A549 (cell line): ENCODE measurements around the gene NCCRP1.

ENCODE experiments used
- EHMT2 ChIP-seq: fragments of 200-600 bp; sonication (generic); IDR thresholded peaks from 2 replicates; pipeline ENCODE4 v1.6.1; 2016; ENCODE audit warnings: antibody characterized with exemption, low read depth, mild to moderate bottlenecking, moderate library complexity
- FOSL2 ChIP-seq, 2 experiments: fragments of 450-650 bp in 1 of 2; fragments of >200 bp in 1 of 2; sonication (Bioruptor Twin) in 1 of 2; formaldehyde crosslinking; IDR thresholded peaks; 2 replicates each; pipeline versions ENCODE4 v1.5.0 to v1.6.1; 2016 to 2020; ENCODE audit warnings: mild to moderate bottlenecking in 1 of 2, moderate library complexity in 1 of 2
- HDAC2 ChIP-seq: fragments of 200-600 bp; sonication (generic); IDR thresholded peaks from 2 replicates; pipeline ENCODE4 v1.6.1; 2016
- POLR2A ChIP-seq: IDR thresholded peaks from 2 replicates; pipeline ENCODE4 v1.6.1; 2012; ENCODE audit warnings: mild to moderate bottlenecking, low read length
- POLR2AphosphoS2 ChIP-seq: conservative IDR thresholded peaks from 2 replicates; pipeline ENCODE4 v1.6.1; 2012; ENCODE audit warnings: low read length, improper control_type of control experiment, inconsistent platforms
- REST ChIP-seq: fragments of 200-600 bp; sonication (generic); IDR thresholded peaks from 2 replicates; pipeline ENCODE4 v1.6.1; 2016; ENCODE audit warnings: antibody characterized with exemption, mild to moderate bottlenecking, moderate library complexity
- USF2 ChIP-seq: fragments of 450-650 bp; IDR thresholded peaks from 2 replicates; pipeline ENCODE4 v1.6.1; 2014; ENCODE audit warnings: antibody characterized with exemption
- TF ChIP-seq, protein P1 (sequence below): fragments of >200 bp; sonication (Bioruptor Twin); formaldehyde crosslinking; IDR thresholded peaks from 3 replicates; pipeline ENCODE4 v1.5.1; 2016
- TF ChIP-seq, protein P2 (sequence below): fragments of >200 bp; sonication (Bioruptor Twin); formaldehyde crosslinking; IDR thresholded peaks from 3 replicates; pipeline ENCODE4 v1.6.1; 2016
- TF ChIP-seq, protein P3 (sequence below): fragments of 150-350 bp; IDR thresholded peaks from 2 replicates; pipeline ENCODE4 v1.6.1; 2014; ENCODE audit warnings: low read depth, mild to moderate bottlenecking, low read length

- TF ChIP-seq USF2 (no peak), EHMT2 (no peak), REST (no peak), POLR2AphosphoS2 (0 out of 2 replicates have a peak, but pooled peaks have one; percentile 18), POLR2A (no peak), HDAC2 (no peak), FOSL2 (IDR thresholded peaks at IDR 0.05) (no peak), FOSL2 (CRISPR knock-in tag; IDR thresholded peaks at IDR 0.05) (no peak)
- TF ChIP-seq, protein P1, sequence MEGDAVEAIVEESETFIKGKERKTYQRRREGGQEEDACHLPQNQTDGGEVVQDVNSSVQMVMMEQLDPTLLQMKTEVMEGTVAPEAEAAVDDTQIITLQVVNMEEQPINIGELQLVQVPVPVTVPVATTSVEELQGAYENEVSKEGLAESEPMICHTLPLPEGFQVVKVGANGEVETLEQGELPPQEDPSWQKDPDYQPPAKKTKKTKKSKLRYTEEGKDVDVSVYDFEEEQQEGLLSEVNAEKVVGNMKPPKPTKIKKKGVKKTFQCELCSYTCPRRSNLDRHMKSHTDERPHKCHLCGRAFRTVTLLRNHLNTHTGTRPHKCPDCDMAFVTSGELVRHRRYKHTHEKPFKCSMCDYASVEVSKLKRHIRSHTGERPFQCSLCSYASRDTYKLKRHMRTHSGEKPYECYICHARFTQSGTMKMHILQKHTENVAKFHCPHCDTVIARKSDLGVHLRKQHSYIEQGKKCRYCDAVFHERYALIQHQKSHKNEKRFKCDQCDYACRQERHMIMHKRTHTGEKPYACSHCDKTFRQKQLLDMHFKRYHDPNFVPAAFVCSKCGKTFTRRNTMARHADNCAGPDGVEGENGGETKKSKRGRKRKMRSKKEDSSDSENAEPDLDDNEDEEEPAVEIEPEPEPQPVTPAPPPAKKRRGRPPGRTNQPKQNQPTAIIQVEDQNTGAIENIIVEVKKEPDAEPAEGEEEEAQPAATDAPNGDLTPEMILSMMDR: no peak
- TF ChIP-seq, protein P2, sequence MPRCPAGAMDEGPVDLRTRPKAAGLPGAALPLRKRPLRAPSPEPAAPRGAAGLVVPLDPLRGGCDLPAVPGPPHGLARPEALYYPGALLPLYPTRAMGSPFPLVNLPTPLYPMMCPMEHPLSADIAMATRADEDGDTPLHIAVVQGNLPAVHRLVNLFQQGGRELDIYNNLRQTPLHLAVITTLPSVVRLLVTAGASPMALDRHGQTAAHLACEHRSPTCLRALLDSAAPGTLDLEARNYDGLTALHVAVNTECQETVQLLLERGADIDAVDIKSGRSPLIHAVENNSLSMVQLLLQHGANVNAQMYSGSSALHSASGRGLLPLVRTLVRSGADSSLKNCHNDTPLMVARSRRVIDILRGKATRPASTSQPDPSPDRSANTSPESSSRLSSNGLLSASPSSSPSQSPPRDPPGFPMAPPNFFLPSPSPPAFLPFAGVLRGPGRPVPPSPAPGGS: no peak
- TF ChIP-seq, protein P3, sequence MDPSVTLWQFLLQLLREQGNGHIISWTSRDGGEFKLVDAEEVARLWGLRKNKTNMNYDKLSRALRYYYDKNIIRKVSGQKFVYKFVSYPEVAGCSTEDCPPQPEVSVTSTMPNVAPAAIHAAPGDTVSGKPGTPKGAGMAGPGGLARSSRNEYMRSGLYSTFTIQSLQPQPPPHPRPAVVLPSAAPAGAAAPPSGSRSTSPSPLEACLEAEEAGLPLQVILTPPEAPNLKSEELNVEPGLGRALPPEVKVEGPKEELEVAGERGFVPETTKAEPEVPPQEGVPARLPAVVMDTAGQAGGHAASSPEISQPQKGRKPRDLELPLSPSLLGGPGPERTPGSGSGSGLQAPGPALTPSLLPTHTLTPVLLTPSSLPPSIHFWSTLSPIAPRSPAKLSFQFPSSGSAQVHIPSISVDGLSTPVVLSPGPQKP: no peak
Measured at GRCh38 chr19:39182174-39182505, 14.6 kb upstream of the NCCRP1 start.
